Keratinocyte (primary cell): ENCODE measurements around the gene ARHGEF18. TPM values are rescaled to one million over a fixed set of nuclear protein-coding genes. Genes with fewer than 3 reads are reported as not detected.

Experiments
- DNase-seq: peaks from one replicate; pipeline ENCODE4 v3.0.0-alpha.2; 2011; ENCODE audit warnings: low read depth, missing footprints, low spot score
- FAIRE-seq: peaks from 2 replicates; lab custom pipeline; 2011; peaks lifted over from hg19 to GRCh38; lab: Jason Lieb, UNC
- H2AFZ ChIP-seq: 2 replicates; pipeline ENCODE4 v1.6.0; 2012; ENCODE audit warnings: low read length, control low read depth, inconsistent platforms; ENCODE audit not compliant: control insufficient read depth
- H3K27ac ChIP-seq: 2 replicates; pipeline ENCODE4 v1.5.1; 2011; ENCODE audit warnings: low read length; ENCODE audit not compliant: control insufficient read depth, insufficient read depth
- H3K27me3 ChIP-seq: 3 replicates; pipeline ENCODE4 v1.6.0; 2011; ENCODE audit warnings: low read length; ENCODE audit not compliant: control insufficient read depth, insufficient read depth; ENCODE audit errors: extremely low read depth
- H3K36me3 ChIP-seq, 2 experiments: 2 replicates in 1 of 2; 3 replicates in 1 of 2; pipeline ENCODE4 v1.5.1; 2011; ENCODE audit warnings: low read length in 2 of 2, mild to moderate bottlenecking in 1 of 2; ENCODE audit not compliant: control insufficient read depth in 2 of 2, insufficient read depth in 2 of 2; ENCODE audit errors: extremely low read depth in 1 of 2
- H3K4me1 ChIP-seq: 3 replicates; pipeline ENCODE4 v1.5.1; 2011; ENCODE audit warnings: low read length; ENCODE audit not compliant: control insufficient read depth, insufficient read depth; ENCODE audit errors: extremely low read depth
- H3K4me2 ChIP-seq: 3 replicates; pipeline ENCODE4 v1.6.0; 2011; ENCODE audit warnings: low read depth, low read length; ENCODE audit not compliant: control insufficient read depth, insufficient read depth; ENCODE audit errors: extremely low read depth
- H3K4me3 ChIP-seq, 3 experiments: fragments of 200-600 bp in 1 of 3; sonication (generic) in 1 of 3; 2 replicates in 2 of 3; 3 replicates in 1 of 3; pipeline ENCODE4 v1.5.1; 2011 to 2016; ENCODE audit warnings: low read length in 3 of 3, mild to moderate bottlenecking in 3 of 3, control low read depth in 2 of 3, inconsistent platforms in 1 of 3, low read depth in 1 of 3, mixed read lengths in 1 of 3, mixed run types in 1 of 3, moderate library complexity in 1 of 3; ENCODE audit not compliant: control insufficient read depth in 2 of 3, insufficient read depth in 2 of 3; ENCODE audit errors: extremely low read depth in 1 of 3
- H3K79me2 ChIP-seq: 2 replicates; pipeline ENCODE4 v1.6.0; 2012; ENCODE audit warnings: low read length; ENCODE audit not compliant: control insufficient read depth, insufficient read depth
- H3K9ac ChIP-seq: 3 replicates; pipeline ENCODE4 v1.6.0; 2011; ENCODE audit warnings: low read length; ENCODE audit not compliant: control insufficient read depth, insufficient read depth; ENCODE audit errors: extremely low read depth
- H3K9me1 ChIP-seq: 3 replicates; pipeline ENCODE4 v1.6.0; 2011; ENCODE audit warnings: low read length; ENCODE audit not compliant: control insufficient read depth, insufficient read depth; ENCODE audit errors: extremely low read depth
- H3K9me3 ChIP-seq: 2 replicates; pipeline ENCODE4 v1.5.1; 2012; ENCODE audit warnings: low read depth, low read length; ENCODE audit not compliant: control insufficient read depth
- H4K20me1 ChIP-seq: 3 replicates; pipeline ENCODE4 v1.6.0; 2011; ENCODE audit warnings: low read length; ENCODE audit not compliant: control insufficient read depth, insufficient read depth; ENCODE audit errors: extremely low read depth
- CTCF ChIP-seq, 3 experiments: IDR thresholded peaks in 1 of 3; conservative IDR thresholded peaks in 1 of 3; optimal IDR thresholded peaks in 1 of 3; 2 replicates in 2 of 3; 3 replicates in 1 of 3; pipeline versions ENCODE3 to v1.5.1; 2011; ENCODE audit warnings: low read length in 3 of 3, mild to moderate bottlenecking in 3 of 3, moderate library complexity in 2 of 3, control low read depth in 1 of 3, inconsistent platforms in 1 of 3; ENCODE audit not compliant: insufficient read depth in 2 of 3; ENCODE audit errors: extremely low read depth in 1 of 3
- EZH2 ChIP-seq: IDR thresholded peaks from one replicate; pipeline ENCODE4 v1.6.1; 2012; ENCODE audit warnings: inconsistent platforms, mild to moderate bottlenecking, low read length, moderate library complexity
- dilution Hi-C: fragments of 300-500 bp; cut with MboI; formaldehyde crosslinking; loops from one replicate; pipeline ENCODE4 v1.7.0; 2020; ENCODE audit warnings: low sequenced_read_pairs; ENCODE audit not compliant: extremely low pct_ligation_motif_present
- polyA plus RNA-seq, 5 experiments: library from polyadenylated mRNA; depleted of rRNA in 3 of 5; stranded (reverse) in 3 of 5; stranded (forward) in 1 of 5; unstranded in 1 of 5; fragments of >200 nt; gene quantifications; 1 replicate in 1 of 5; 2 replicates in 3 of 5; 3 replicates in 1 of 5; pipeline versions ENCODE4 v1.2.1 to v1.2.3, GENCODE V29; 2011 to 2012; ENCODE audit warnings: missing spikeins in 2 of 5, low read depth in 1 of 5, low replicate concordance in 1 of 5

Gene ARHGEF18
- polyA plus RNA-seq, 1 donor (not counting 4 experiments of a cell fraction or from before 2014, with no cell fraction given) = 7.9 TPM

DNA sequence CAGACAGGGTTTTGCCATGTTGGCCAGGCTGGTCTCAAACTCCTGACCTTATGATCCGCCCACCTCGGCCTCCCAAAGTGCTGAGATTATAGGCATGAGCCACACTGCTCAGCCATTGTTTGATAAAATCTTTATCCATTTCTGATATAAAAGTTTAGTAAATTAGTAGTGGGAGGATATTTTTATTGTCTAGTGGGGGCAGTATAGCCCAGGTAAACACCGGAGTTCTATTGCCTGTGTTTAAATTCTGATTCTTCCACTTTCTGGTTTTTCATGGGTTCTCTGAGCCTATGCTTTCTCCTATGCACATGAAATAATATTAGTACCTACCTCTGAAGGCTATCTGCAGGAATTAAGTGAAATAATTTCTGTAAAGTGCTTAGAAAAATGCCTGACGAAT is 20.1 kb upstream of the ARHGEF18 start:
- dilution Hi-C loops = no loop called here

GRCh38 chr19:7331446-7331845 is 17.3 kb upstream of the ARHGEF18 start:
- no peaks in the 10 kb centered on the region for H3K9me3 ChIP-seq
- DNase-seq = no peak
- no peak overlapping the region for H3K4me3 ChIP-seq
- no peaks in the 10 kb centered on the region for H3K9me1 ChIP-seq
- no peaks in the 10 kb centered on the region for H3K79me2 ChIP-seq
- no peaks in the 10 kb centered on the region for H3K27me3 ChIP-seq
- FAIRE-seq = no peak
- H3K9ac ChIP-seq = no peak overlapping the region
- H3K27ac ChIP-seq = no peak overlapping the region
- no peak overlapping the region for H2AFZ ChIP-seq
- TF ChIP-seq EZH2 (no peak), CTCF (optimal IDR thresholded peaks at IDR 0.05 in 1 of 3, IDR thresholded peaks at IDR 0.05 in 1 of 3, conservative IDR thresholded peaks at IDR 0.05 in 1 of 3; ENCODE audit: extremely low read depth in 1 of 3, insufficient read depth in 2 of 3, low read length in 3 of 3) (no peak)
- H3K36me3 ChIP-seq = no peaks in the 10 kb centered on the region
- dilution Hi-C loops = loop anchor here (10.0 kb wide), 1 partner anchor 67 kb away; no protein-coding TSS in a partner anchor
- H4K20me1 ChIP-seq = no peaks in the 10 kb centered on the region
- H3K4me1 ChIP-seq = no peaks in the 10 kb centered on the region
- H3K4me2 ChIP-seq = no peak overlapping the region

More for the DNA sequence above, 20.1 kb upstream of the ARHGEF18 start:
- H2AFZ ChIP-seq = no peak overlapping the region
- FAIRE-seq (no peak), DNase-seq (no peak)
- H3K9me3 ChIP-seq = no peaks in the 10 kb centered on the region
- H3K9ac ChIP-seq = no peak overlapping the region
- TF ChIP-seq EZH2 (no peak), CTCF (optimal IDR thresholded peaks at IDR 0.05 in 1 of 3, IDR thresholded peaks at IDR 0.05 in 1 of 3, conservative IDR thresholded peaks at IDR 0.05 in 1 of 3; ENCODE audit: extremely low read depth in 1 of 3, insufficient read depth in 2 of 3, low read length in 3 of 3) (no peak)
- H3K9me1 ChIP-seq = no peaks in the 10 kb centered on the region
- H3K79me2 ChIP-seq = no peaks in the 10 kb centered on the region
- H4K20me1 ChIP-seq = no peaks in the 10 kb centered on the region
- H3K27me3 ChIP-seq = no peaks in the 10 kb centered on the region
- no peaks in the 10 kb centered on the region for H3K4me1 ChIP-seq
- no peak overlapping the region for H3K4me2 ChIP-seq
- no peak overlapping the region for H3K4me3 ChIP-seq
- no peak overlapping the region for H3K27ac ChIP-seq
- no peaks in the 10 kb centered on the region for H3K36me3 ChIP-seq
